ENCODE data around the gene PCDHGC3.
"Not testable (repeated sequence)": the region's sequence is repeated elsewhere in the genome, so short reads cannot be mapped to it uniquely, and the experiment has no call there.

PCDHGC3 gene

GRCh38 chr5:141475625-141476131 is at the start of gene PCDHGC3:
Gene PCDHGC3, plus strand, starts transcription at chr5:141475966. Its CDS starts 151 bp downstream, at chr5:141476117.
- DNase-seq (ENCODE audit: low read depth in 2 of 3, low spot score in 2 of 3) = no peak

GRCh38 chr5:141427783-141428426 is 47.9 kb upstream of the PCDHGC3 start:
- DNase-seq (ENCODE audit: low read depth in 2 of 3, low spot score in 2 of 3) = no peak

- no peak for DNase-seq (ENCODE audit: low read depth in 2 of 3, low spot score in 2 of 3)
These were observed 45.2 kb upstream of the PCDHGC3 start, which contains the start of gene PCDHGA12 for GRCh38 chr5:141430332-141431113. Gene PCDHGA12, plus strand, starts transcription at chr5:141430507. Its CDS starts 253 bp downstream, at chr5:141430760.

- no peak for DNase-seq (ENCODE audit: low read depth in 2 of 3, low spot score in 2 of 3)
These were observed 44.5 kb upstream of the PCDHGC3 start for GRCh38 chr5:141431286-141431685.

- not testable (repeated sequence) for DNase-seq (ENCODE audit: low read depth in 2 of 3, low spot score in 2 of 3)
These were observed 43.5 kb upstream of the PCDHGC3 start for GRCh38 chr5:141432308-141432707.

- DNase-seq (ENCODE audit: low read depth in 2 of 3, low spot score in 2 of 3) = not testable (repeated sequence)
These were observed 43.0 kb upstream of the PCDHGC3 start for GRCh38 chr5:141432726-141433125.

GRCh38 chr5:141434006-141434405 is 41.8 kb upstream of the PCDHGC3 start:
- no peak for DNase-seq (ENCODE audit: low read depth in 2 of 3, low spot score in 2 of 3)

- DNase-seq (ENCODE audit: low read depth in 2 of 3, low spot score in 2 of 3) = no peak
These were observed 38.5 kb upstream of the PCDHGC3 start for GRCh38 chr5:141437221-141437620.

- DNase-seq (ENCODE audit: low read depth in 2 of 3, low spot score in 2 of 3) = no peak
These were observed 36.2 kb upstream of the PCDHGC3 start for GRCh38 chr5:141439411-141440141.

- no peak for DNase-seq (ENCODE audit: low read depth in 2 of 3, low spot score in 2 of 3)
These were observed 35.4 kb upstream of the PCDHGC3 start for GRCh38 chr5:141440341-141440740.

GRCh38 chr5:141441571-141442170 is 34.1 kb upstream of the PCDHGC3 start:
- DNase-seq (ENCODE audit: low read depth in 2 of 3, low spot score in 2 of 3) = no peak

- DNase-seq (ENCODE audit: low read depth in 2 of 3, low spot score in 2 of 3) = no peak
These were observed 10.4 kb upstream of the PCDHGC3 start for GRCh38 chr5:141465351-141465750.

- DNase-seq (ENCODE audit: low read depth in 2 of 3, low spot score in 2 of 3) = no peak
These were observed 556 bp downstream of the PCDHGC3 start for GRCh38 chr5:141476132-141476911.

- DNase-seq (ENCODE audit: low read depth in 2 of 3, low spot score in 2 of 3) = no peak
These were observed 1.3 kb downstream of the PCDHGC3 start for GRCh38 chr5:141477044-141477575.

GRCh38 chr5:141477815-141478214 is 2.0 kb downstream of the PCDHGC3 start:
- DNase-seq (ENCODE audit: low read depth in 2 of 3, low spot score in 2 of 3) = no peak

- no peak for DNase-seq (ENCODE audit: low read depth in 2 of 3, low spot score in 2 of 3)
These were observed 2.7 kb downstream of the PCDHGC3 start for GRCh38 chr5:141478321-141478945.

- DNase-seq (ENCODE audit: low read depth in 2 of 3, low spot score in 2 of 3) = no peak
These were observed 4.0 kb downstream of the PCDHGC3 start for GRCh38 chr5:141479776-141480175.

GRCh38 chr5:141483902-141484301 is 8.1 kb downstream of the PCDHGC3 start:
- DNase-seq (ENCODE audit: low read depth in 2 of 3, low spot score in 2 of 3) = no peak

GRCh38 chr5:141484310-141484640 is 8.5 kb downstream of the PCDHGC3 start:
- no peak for DNase-seq (ENCODE audit: low read depth in 2 of 3, low spot score in 2 of 3)
